ENCODE results near the gene GBX2. TPM values are rescaled to one million over a fixed set of nuclear protein-coding genes. Genes with fewer than 3 reads are reported as not detected.

Gene GBX2
- total and polyA plus RNA-seq, 3 donors from 2014 or later: 0.47 to 0.90 (median 0.56) TPM

DNA sequence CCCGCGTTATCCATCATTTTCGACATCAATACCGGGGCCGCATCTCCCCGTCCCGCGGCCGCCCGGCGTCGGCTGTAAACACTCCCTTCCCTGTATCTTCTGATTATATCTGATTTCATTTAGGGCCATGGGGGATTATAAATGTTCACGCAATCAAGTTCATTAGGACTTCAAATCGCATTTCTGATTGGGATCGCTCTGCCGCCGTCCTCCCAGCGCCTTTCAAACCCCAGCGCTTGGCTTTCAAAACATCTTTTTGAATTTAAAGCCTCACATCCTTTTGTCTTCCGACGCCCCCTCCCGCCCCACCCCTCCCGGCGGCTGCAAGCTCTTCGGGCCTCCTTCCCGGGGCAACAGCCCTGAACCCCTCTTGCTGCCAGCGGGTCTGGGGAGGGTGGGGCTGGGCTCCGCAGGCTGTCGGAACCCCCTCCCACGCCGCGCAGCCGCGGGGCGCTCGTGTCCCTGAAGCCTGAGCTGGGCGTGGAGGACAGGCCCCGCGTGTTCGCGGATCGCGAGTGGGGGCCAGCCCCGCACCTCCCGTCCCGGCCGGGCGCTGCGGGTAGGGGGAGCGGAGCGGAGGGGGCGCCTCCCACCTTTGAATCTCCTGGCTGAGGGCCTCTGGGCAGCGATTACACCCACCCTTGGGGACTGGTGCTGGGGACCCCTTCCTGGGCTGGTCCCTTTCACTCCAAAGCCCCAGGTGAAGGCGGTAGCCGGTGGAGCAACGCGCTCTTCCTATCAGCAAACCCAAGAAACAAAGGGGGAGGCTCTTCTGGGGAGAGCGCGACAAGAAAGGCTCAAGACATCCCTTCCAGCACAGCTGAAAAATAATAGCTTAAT, 11.3 kb upstream of the GBX2 start:
- WGBS, 2 donors: 4 to 6% methylated on average over 31 to 49 of the region's 59 CpGs
- intact Hi-C loops (cut with DNase I; ENCODE audit: low total_unique reads): no loop called here
- no peaks in the 10 kb centered on the region for H3K9me3 ChIP-seq
- no peak overlapping the region for H3K27ac ChIP-seq
- TF ChIP-seq, protein P1, sequence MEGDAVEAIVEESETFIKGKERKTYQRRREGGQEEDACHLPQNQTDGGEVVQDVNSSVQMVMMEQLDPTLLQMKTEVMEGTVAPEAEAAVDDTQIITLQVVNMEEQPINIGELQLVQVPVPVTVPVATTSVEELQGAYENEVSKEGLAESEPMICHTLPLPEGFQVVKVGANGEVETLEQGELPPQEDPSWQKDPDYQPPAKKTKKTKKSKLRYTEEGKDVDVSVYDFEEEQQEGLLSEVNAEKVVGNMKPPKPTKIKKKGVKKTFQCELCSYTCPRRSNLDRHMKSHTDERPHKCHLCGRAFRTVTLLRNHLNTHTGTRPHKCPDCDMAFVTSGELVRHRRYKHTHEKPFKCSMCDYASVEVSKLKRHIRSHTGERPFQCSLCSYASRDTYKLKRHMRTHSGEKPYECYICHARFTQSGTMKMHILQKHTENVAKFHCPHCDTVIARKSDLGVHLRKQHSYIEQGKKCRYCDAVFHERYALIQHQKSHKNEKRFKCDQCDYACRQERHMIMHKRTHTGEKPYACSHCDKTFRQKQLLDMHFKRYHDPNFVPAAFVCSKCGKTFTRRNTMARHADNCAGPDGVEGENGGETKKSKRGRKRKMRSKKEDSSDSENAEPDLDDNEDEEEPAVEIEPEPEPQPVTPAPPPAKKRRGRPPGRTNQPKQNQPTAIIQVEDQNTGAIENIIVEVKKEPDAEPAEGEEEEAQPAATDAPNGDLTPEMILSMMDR (IDR thresholded peaks at IDR 0.05): no peak
- no peak for TF ChIP-seq POLR2A (IDR thresholded peaks at IDR 0.05)
- H3K27me3 ChIP-seq: no peaks in the 10 kb centered on the region
- H3K36me3 ChIP-seq (ENCODE audit: low read depth, missing control alignments): no peaks in the 10 kb centered on the region
- H3K4me3 ChIP-seq: peak overlapping the region in 1 of 2 donors; percentile 29
- DNase-seq: no peak
- peaks cover 5% of the 10 kb centered on the region for H3K4me1 ChIP-seq

DNA sequence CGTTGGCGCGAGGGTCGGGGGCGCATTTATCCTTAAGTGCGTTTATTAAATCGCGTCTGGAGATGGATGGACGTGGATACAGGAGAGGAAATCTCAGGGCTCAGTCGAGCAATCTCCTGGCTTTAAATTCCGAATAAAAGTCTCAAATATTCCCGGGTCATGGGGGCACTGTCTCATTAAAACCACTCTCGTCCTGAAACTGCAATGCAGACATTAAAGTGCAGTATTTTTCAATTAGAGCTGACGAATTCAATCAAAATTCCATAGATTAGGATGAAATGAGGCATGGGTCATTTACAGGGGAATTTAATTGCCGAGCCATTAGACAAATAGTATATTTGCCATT, 10.7 kb upstream of the GBX2 start:
- intact Hi-C loops (cut with DNase I; ENCODE audit: low total_unique reads): no loop called here

DNA sequence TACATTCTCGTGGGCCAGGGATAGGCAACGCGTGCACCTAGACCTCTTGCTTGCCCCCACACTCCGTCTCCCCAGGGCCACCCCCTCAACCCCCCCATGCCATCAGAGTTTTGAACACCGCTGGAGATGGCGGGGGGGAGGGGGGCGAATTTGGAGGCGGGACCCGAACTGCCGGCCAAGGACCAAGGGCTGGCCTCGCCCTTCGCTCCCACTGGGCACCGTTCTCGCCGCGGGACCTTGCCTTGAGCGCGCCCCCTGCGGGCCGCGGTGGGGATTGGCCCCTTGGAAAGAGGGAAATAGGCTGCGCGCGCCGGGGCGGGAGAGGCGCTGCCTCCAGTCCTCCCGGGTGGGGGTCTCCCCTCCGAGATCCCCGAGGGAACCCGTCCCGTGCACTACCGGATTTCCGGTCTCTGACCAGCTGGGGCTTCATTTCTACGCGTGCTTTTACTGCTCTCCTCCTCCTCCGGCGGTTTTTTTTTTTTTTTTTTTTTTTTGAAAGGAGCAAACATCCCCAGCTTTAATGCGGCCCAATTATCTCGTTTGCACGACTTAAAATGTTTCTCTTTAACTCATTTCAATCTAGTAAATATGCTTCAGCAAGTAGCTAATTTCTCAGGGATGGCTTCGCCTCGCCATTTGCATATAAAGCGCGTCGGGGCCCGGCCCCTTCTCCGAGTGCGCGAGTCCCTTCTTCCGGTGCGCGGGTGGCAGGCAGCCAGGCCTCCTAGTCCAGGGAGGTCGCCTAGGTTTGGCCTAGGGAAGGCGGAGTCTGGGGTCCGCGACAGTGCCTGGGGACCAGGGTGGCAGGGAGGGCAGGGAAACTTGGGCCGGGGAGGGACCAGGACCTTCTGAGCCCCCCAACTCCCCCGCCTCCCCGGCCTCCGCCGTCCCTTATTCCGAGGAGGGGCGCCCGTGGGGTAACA, 10.0 kb upstream of the GBX2 start:
- WGBS, 2 donors: 3% methylated on average over 49 to 60 of the region's 65 CpGs
- peak; percentile 83 for DNase-seq
- TF ChIP-seq, protein P1 (IDR thresholded peaks at IDR 0.05): peak; percentile 60 to 81 (median 73)
- no peak for TF ChIP-seq POLR2A (IDR thresholded peaks at IDR 0.05)
- no peak overlapping the region for H3K27ac ChIP-seq
- H3K36me3 ChIP-seq (ENCODE audit: low read depth, missing control alignments): no peaks in the 10 kb centered on the region
- peak overlapping the region; percentile 29 to 51 for H3K4me3 ChIP-seq
- H3K9me3 ChIP-seq: no peaks in the 10 kb centered on the region
- intact Hi-C loops (cut with DNase I; ENCODE audit: low total_unique reads): no loop called here
- peaks cover 5% of the 10 kb centered on the region for H3K4me1 ChIP-seq
- no peaks in the 10 kb centered on the region for H3K27me3 ChIP-seq

More for the DNA sequence above, 10.7 kb upstream of the GBX2 start:
- no peaks in the 10 kb centered on the region for H3K36me3 ChIP-seq (ENCODE audit: low read depth, missing control alignments)
- H3K4me1 ChIP-seq: peaks cover 5% of the 10 kb centered on the region
- H3K27me3 ChIP-seq: no peaks in the 10 kb centered on the region
- no peaks in the 10 kb centered on the region for H3K9me3 ChIP-seq
- H3K4me3 ChIP-seq: peak overlapping the region; percentile 29 to 51
- TF ChIP-seq, protein P1 (IDR thresholded peaks at IDR 0.05): no peak
- TF ChIP-seq POLR2A (IDR thresholded peaks at IDR 0.05): no peak
- WGBS, 2 donors: 5 to 10% methylated on average over 12 to 15 of the region's 15 CpGs
- H3K27ac ChIP-seq: no peak overlapping the region
- DNase-seq: no peak

DNA sequence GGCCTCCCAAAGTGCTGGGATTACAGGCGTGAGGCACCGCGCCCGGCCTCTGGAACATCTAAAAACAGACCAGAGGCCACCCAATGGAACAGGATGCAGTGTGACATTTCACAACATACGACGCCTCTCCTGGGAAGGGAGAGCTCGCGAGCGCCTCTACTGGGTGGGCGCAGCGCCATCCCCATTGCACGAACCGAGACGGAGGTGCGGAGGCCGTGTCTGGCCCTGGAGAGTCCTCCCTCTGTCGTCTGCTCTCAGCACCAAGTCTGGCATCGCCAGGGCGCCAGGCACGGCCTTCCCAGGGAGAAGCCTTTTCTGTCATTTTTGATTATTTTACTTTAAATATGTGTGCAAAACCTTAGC, 9.4 kb upstream of the GBX2 start:
- intact Hi-C loops (cut with DNase I; ENCODE audit: low total_unique reads): no loop called here

More for the DNA sequence above, 9.4 kb upstream of the GBX2 start:
- peaks cover 5% of the 10 kb centered on the region for H3K4me1 ChIP-seq
- DNase-seq: peak; percentile 50
- no peaks in the 10 kb centered on the region for H3K9me3 ChIP-seq
- no peaks in the 10 kb centered on the region for H3K36me3 ChIP-seq (ENCODE audit: low read depth, missing control alignments)
- peak overlapping the region; percentile 29 to 51 for H3K4me3 ChIP-seq
- H3K27me3 ChIP-seq: no peaks in the 10 kb centered on the region
- no peak overlapping the region for H3K27ac ChIP-seq
- TF ChIP-seq POLR2A (IDR thresholded peaks at IDR 0.05): no peak
- TF ChIP-seq, protein P1 (IDR thresholded peaks at IDR 0.05): no peak
- WGBS, 2 donors: 6 to 26% methylated on average over 6 to 20 of the region's 20 CpGs

All from testis (tissue), 3 donors.